Keratinocyte (primary cell): ENCODE data around the gene IL19. TPM values are rescaled to one million over a fixed set of nuclear protein-coding genes. Genes with fewer than 3 reads are reported as not detected.

Source experiments
- DNase-seq: peaks from one replicate; pipeline ENCODE4 v3.0.0-alpha.2; 2011; ENCODE audit warnings: low read depth, missing footprints, low spot score
- FAIRE-seq: peaks from 2 replicates; lab custom pipeline; 2011; peaks lifted over from hg19 to GRCh38; lab: Jason Lieb, UNC
- H2AFZ ChIP-seq: 2 replicates; pipeline ENCODE4 v1.6.0; 2012; ENCODE audit warnings: low read length, control low read depth, inconsistent platforms; ENCODE audit not compliant: control insufficient read depth
- H3K27ac ChIP-seq: 2 replicates; pipeline ENCODE4 v1.5.1; 2011; ENCODE audit warnings: low read length; ENCODE audit not compliant: control insufficient read depth, insufficient read depth
- H3K27me3 ChIP-seq: 3 replicates; pipeline ENCODE4 v1.6.0; 2011; ENCODE audit warnings: low read length; ENCODE audit not compliant: control insufficient read depth, insufficient read depth; ENCODE audit errors: extremely low read depth
- H3K36me3 ChIP-seq, 2 experiments: 2 replicates in 1 of 2; 3 replicates in 1 of 2; pipeline ENCODE4 v1.5.1; 2011; ENCODE audit warnings: low read length in 2 of 2, mild to moderate bottlenecking in 1 of 2; ENCODE audit not compliant: control insufficient read depth in 2 of 2, insufficient read depth in 2 of 2; ENCODE audit errors: extremely low read depth in 1 of 2
- H3K4me1 ChIP-seq: 3 replicates; pipeline ENCODE4 v1.5.1; 2011; ENCODE audit warnings: low read length; ENCODE audit not compliant: control insufficient read depth, insufficient read depth; ENCODE audit errors: extremely low read depth
- H3K4me2 ChIP-seq: 3 replicates; pipeline ENCODE4 v1.6.0; 2011; ENCODE audit warnings: low read depth, low read length; ENCODE audit not compliant: control insufficient read depth, insufficient read depth; ENCODE audit errors: extremely low read depth
- H3K4me3 ChIP-seq, 3 experiments: fragments of 200-600 bp in 1 of 3; sonication (generic) in 1 of 3; 2 replicates in 2 of 3; 3 replicates in 1 of 3; pipeline ENCODE4 v1.5.1; 2011 to 2016; ENCODE audit warnings: low read length in 3 of 3, mild to moderate bottlenecking in 3 of 3, control low read depth in 2 of 3, inconsistent platforms in 1 of 3, low read depth in 1 of 3, mixed read lengths in 1 of 3, mixed run types in 1 of 3, moderate library complexity in 1 of 3; ENCODE audit not compliant: control insufficient read depth in 2 of 3, insufficient read depth in 2 of 3; ENCODE audit errors: extremely low read depth in 1 of 3
- H3K79me2 ChIP-seq: 2 replicates; pipeline ENCODE4 v1.6.0; 2012; ENCODE audit warnings: low read length; ENCODE audit not compliant: control insufficient read depth, insufficient read depth
- H3K9ac ChIP-seq: 3 replicates; pipeline ENCODE4 v1.6.0; 2011; ENCODE audit warnings: low read length; ENCODE audit not compliant: control insufficient read depth, insufficient read depth; ENCODE audit errors: extremely low read depth
- H3K9me1 ChIP-seq: 3 replicates; pipeline ENCODE4 v1.6.0; 2011; ENCODE audit warnings: low read length; ENCODE audit not compliant: control insufficient read depth, insufficient read depth; ENCODE audit errors: extremely low read depth
- H3K9me3 ChIP-seq: 2 replicates; pipeline ENCODE4 v1.5.1; 2012; ENCODE audit warnings: low read depth, low read length; ENCODE audit not compliant: control insufficient read depth
- H4K20me1 ChIP-seq: 3 replicates; pipeline ENCODE4 v1.6.0; 2011; ENCODE audit warnings: low read length; ENCODE audit not compliant: control insufficient read depth, insufficient read depth; ENCODE audit errors: extremely low read depth
- CTCF ChIP-seq, 3 experiments: IDR thresholded peaks in 1 of 3; conservative IDR thresholded peaks in 1 of 3; optimal IDR thresholded peaks in 1 of 3; 2 replicates in 2 of 3; 3 replicates in 1 of 3; pipeline versions ENCODE3 to v1.5.1; 2011; ENCODE audit warnings: low read length in 3 of 3, mild to moderate bottlenecking in 3 of 3, moderate library complexity in 2 of 3, control low read depth in 1 of 3, inconsistent platforms in 1 of 3; ENCODE audit not compliant: insufficient read depth in 2 of 3; ENCODE audit errors: extremely low read depth in 1 of 3
- EZH2 ChIP-seq: IDR thresholded peaks from one replicate; pipeline ENCODE4 v1.6.1; 2012; ENCODE audit warnings: inconsistent platforms, mild to moderate bottlenecking, low read length, moderate library complexity
- dilution Hi-C: fragments of 300-500 bp; cut with MboI; formaldehyde crosslinking; loops from one replicate; pipeline ENCODE4 v1.7.0; 2020; ENCODE audit warnings: low sequenced_read_pairs; ENCODE audit not compliant: extremely low pct_ligation_motif_present
- polyA plus RNA-seq, 5 experiments: library from polyadenylated mRNA; depleted of rRNA in 3 of 5; stranded (reverse) in 3 of 5; stranded (forward) in 1 of 5; unstranded in 1 of 5; fragments of >200 nt; gene quantifications; 1 replicate in 1 of 5; 2 replicates in 3 of 5; 3 replicates in 1 of 5; pipeline versions ENCODE4 v1.2.1 to v1.2.3, GENCODE V29; 2011 to 2012; ENCODE audit warnings: missing spikeins in 2 of 5, low read depth in 1 of 5, low replicate concordance in 1 of 5

IL19 gene
- polyA plus RNA-seq, 1 donor (not counting 4 experiments of a cell fraction or from before 2014, with no cell fraction given), result not detected

DNA sequence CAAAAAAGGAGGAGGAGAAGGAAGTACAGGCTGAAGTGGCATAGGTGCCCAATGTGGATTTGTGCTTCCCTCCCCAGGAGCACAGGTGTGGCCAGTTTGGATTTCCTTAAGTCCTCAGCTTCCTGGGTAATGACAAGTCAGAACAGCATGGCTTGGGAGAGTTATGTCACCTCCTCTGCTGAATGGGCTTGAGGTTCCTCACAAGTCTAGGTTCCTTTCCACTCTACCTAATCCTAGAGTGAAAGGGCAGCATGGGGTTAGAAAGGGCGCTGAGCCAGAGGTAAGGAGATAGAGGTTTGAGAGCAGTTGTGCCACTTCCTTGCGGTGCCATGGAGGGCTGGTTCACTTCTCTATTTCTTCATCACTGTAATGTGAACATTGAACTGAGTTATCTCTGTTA is 59.3 kb downstream of the IL19 start:
- no peaks in the 10 kb centered on the region for H4K20me1 ChIP-seq
- dilution Hi-C loops, result no loop called here
- H3K4me1 ChIP-seq, result peaks cover 28% of the 10 kb centered on the region
- no peaks in the 10 kb centered on the region for H3K9me1 ChIP-seq
- H3K27ac ChIP-seq, result no peak overlapping the region
- no peaks in the 10 kb centered on the region for H3K9me3 ChIP-seq
- FAIRE-seq, result no peak
- H3K36me3 ChIP-seq, result no peaks in the 10 kb centered on the region
- no peak overlapping the region for H2AFZ ChIP-seq
- DNase-seq, result no peak
- H3K27me3 ChIP-seq, result no peaks in the 10 kb centered on the region
- no peak overlapping the region for H3K4me2 ChIP-seq
- no peak overlapping the region for H3K4me3 ChIP-seq
- H3K79me2 ChIP-seq, result no peaks in the 10 kb centered on the region
- TF ChIP-seq CTCF (optimal IDR thresholded peaks at IDR 0.05 in 1 of 3, IDR thresholded peaks at IDR 0.05 in 1 of 3, conservative IDR thresholded peaks at IDR 0.05 in 1 of 3; ENCODE audit: extremely low read depth in 1 of 3, insufficient read depth in 2 of 3, low read length in 3 of 3) (no peak), EZH2 (no peak)
- no peak overlapping the region for H3K9ac ChIP-seq

DNA sequence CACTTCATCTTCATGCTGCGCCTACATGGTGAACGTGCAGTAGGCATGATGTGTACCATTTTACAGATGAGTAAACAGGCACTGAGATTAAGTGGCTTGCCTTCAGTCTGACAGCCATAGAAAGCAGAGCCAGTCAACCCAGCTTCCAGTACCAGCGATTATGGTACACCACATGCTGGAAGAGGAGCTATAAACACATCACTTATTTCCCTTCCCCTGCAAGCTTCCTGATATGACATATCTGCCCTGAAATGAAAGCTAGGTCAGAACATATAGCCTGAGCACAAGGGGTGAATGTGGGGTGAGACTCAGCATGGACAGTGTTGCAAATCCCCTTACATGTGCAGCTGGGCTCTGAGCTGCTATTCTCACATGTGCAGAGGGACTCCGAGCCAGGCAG is 61.1 kb downstream of the IL19 start:
- Histone ChIP-seq H2AFZ (no peak overlapping the region), H3K4me2 (no peak overlapping the region), H3K36me3 (no peaks in the 10 kb centered on the region), H3K79me2 (no peaks in the 10 kb centered on the region), H3K27ac (no peak overlapping the region), H3K4me3 (no peak overlapping the region), H3K4me1 (peaks cover 21% of the 10 kb centered on the region), H3K9me3 (no peaks in the 10 kb centered on the region), H3K9ac (no peak overlapping the region), H4K20me1 (no peaks in the 10 kb centered on the region), H3K9me1 (no peaks in the 10 kb centered on the region), H3K27me3 (no peaks in the 10 kb centered on the region)
- FAIRE-seq, result no peak
- dilution Hi-C loops, result no loop called here
- DNase-seq, result no peak
- TF ChIP-seq CTCF (optimal IDR thresholded peaks at IDR 0.05 in 1 of 3, IDR thresholded peaks at IDR 0.05 in 1 of 3, conservative IDR thresholded peaks at IDR 0.05 in 1 of 3; ENCODE audit: extremely low read depth in 1 of 3, insufficient read depth in 2 of 3, low read length in 3 of 3) (no peak), EZH2 (no peak)
